ENCODE data around the gene CRTC2.
"Not testable (repeated sequence)": the region's sequence is repeated elsewhere in the genome, so short reads cannot be mapped to it uniquely, and the experiment has no call there.

The CRTC2 gene

DNA sequence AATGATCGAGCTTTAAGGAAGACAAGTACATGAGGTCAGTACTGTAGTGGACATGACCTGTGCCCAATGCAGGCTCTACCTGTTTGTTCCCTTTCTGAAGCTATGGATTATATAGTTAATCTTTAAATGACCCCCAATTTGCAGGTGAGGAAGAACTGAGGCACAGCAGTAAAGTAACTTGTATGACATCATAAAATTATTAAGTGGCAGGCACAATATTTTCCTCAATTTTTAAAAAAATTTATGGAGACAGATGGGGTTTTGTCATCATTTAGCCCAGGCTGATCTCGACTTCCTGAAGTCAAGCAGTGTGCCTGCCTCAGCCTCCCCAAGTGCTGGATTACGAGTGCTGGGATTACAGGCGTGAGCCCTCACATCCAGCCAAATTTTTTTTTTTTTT is 32.0 kb downstream of the CRTC2 start:
- no peak for DNase-seq

DNA sequence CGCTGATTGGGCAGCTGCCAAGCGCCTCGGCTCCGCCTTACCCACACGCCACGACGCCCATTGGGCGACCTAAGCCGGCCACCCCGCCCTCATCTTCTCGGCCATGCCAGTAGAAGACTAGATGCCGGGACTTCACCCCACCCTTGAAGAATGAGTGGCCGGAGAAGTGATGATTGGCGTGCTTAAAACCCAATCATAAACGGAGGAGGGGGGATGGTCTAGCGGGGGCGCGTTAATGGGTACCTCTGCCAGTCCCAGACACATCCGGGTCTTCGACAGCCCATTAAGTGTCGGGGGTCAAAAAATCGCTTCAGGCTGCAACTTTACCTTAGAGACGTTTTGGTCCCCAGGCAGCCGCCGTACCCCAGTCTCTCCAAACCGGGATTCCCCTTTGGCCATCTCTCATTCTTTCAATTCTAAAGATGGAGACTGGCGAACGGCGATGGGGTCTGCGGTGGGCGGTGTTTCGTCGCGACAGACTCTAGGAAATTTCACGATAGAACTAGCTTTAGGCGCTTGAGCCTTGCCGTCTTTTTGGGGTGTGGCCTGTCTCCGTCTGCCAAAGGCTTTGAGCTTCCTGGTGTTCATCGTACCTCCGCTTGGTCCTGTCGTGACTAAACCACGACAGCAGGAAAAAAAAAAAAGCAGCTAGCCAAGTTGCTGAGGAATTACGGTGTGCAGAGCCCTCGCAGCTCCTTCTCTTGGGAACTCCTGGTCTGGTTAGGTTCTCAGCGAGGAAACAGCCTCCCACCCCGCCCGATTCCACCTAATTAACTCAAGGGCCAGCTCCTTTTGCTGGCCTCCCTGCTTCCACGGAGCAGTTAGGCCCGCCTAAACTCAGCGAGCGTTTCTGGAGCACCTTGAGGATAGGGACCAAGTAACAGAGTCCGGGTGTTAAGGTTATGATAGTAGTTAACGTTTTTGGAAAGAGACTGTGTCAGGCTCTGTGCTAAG is 35.2 kb downstream of the CRTC2 start, which contains the start of gene GATAD2B:
GATAD2B (minus strand) TSS at position 1 of the 954 bp plus-strand sequence. CDS start 94,625 bp downstream, outside the sequence.
- peak; percentile 99 for DNase-seq

DNA sequence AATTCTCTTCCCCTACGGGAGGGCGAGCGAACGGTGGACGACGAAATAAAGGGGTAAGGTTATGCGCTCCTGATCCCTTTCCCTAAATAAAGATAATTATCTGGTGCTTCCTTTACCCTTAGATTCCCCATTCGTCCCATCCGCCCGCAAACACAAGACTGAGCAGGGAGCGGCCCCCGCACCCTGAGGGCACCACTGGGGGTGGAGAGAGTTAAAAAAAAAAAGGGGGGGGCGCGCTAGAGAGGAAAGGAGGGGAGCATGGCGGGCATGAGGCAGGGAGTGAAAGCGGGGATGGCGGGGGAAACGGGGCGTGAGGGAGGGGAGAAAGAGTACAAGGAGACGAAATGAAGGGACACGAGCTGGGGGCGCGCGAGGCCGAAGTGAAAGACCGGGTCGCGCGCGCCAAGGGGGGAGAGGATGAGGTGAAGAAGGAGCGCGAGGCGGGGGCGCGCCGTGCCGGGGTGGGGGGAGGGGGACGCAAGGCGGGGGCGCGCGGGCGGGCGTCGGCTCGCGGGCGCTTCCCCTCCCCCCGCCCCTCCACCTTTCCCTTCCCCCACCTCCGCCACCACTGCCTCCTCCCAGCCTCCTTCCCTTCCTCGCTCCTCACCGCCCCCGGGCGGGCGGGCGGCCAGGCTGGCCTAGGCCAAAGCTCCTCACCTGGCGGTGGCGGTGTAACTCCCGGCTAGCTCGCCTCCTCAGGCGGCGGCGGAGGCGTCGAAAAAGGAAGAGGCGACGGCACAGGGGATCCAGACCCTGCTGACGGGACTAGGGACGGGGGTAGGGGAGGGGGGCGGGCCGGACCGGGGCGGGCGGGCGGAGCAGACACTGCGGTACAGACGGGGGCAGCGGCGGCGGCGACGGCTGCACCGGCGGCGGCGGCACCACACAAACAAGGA is 36.1 kb downstream of the CRTC2 start:
- DNase-seq = peak; percentile 85

DNA sequence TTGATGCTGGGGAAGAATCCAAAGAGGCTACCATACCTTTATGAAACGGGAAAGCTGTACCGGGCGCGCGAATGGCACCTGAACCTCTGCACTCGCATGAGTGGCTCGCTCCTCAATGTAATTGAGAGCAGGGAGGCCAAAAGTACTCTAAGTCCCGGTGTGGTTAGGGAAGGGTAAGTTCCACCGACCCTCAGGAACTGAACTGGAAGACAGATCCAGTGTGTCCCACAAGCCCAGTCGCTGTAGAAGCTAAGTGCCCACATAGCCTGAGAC is 36.7 kb downstream of the CRTC2 start:
- DNase-seq = peak; percentile 5

DNA sequence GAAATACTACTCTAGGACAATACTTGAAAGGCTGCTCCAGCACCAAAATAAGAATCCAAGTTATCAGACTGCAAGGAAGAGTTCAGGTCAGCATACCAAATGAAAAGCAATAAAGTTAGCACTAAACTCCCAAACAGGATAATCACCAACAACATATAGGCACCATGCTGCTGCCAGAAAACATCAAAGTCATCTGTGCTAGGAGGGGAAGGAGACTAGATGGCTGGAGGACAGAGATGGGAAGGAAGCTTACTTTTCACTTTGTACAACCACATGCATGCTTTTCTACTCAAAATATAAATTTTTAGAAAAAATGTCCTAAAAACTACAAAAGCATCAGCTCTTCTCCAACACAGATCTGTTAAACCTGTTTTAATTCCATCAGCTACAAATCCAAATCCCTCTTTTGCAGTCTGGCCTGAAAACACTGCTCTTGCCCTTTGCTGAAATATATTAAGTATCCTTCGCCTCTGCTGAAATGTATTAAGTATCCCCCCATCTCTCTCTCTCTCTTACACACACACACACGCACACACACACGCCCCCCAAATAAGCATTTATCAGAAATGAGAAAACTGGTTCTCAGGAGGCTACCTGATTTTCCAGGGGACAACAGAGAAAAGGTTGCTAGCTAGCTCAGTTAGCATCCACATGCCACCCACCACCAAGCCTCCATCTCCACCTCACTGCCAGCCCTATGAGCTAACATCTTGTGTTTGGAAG is 37.2 kb downstream of the CRTC2 start:
- DNase-seq = no peak

DNA sequence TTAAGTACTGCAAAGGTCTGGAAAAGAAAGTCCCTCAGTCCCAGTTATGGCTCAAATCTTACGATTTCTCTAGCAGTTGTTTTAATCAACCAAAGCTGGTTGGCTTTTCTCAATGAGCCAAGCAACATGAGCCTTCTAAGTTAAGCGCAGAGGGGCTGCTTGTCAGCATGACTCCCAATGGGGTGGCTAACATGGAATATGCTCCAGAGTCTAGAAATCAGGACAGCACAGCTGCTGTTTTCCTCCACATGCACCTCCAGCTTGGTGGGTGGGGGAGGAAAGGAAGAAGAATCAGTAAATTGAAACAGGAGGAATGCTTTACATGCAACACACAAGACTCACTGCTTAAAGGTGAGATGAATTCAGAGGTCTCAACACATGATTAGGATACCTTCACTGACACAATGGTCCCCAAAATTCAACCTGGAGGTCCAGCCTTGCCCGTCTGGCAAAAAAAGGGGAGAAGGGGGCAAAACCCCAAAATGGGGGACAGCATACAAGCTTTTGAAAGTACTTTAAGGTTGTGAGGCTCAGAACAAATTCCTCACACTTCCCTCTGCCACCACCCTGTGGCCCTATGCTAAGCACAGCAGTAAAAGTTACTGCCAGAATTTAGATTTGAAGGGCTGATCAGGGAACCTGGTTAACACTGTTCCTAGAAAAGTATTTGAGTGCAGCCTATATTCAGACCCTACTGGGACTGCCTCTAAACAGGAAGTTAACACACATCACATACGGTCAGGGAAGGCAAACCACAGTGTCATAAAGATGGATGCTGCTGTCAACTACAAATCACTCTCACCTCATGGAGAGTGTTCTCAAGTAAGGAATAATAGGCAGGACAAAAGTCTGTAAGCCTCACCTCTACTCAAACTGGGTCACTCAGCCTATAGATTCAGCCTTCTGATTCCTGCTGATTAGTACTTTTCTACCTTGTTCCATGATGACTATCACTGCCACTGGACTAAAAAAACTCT is 38.2 kb downstream of the CRTC2 start:
- peak; percentile 4 for DNase-seq

DNA sequence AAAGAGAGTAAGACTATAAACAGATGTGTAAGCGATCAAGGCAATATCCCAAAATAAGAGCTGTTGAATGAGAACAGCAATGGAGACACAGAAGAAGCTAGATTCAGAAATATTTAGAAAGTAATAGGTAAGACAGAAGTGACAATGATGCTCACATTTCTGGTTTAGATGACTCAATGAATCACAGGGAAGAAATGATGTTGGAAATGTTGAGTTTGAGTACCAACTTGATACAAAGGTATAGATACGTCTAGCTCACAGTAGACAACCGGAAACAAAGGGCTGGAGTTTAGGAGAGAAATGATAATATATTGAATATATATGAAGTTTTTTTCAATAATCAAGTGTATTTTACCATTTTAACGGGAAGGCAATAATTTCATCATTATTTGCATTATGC is 42.1 kb downstream of the CRTC2 start:
- DNase-seq = no peak

DNA sequence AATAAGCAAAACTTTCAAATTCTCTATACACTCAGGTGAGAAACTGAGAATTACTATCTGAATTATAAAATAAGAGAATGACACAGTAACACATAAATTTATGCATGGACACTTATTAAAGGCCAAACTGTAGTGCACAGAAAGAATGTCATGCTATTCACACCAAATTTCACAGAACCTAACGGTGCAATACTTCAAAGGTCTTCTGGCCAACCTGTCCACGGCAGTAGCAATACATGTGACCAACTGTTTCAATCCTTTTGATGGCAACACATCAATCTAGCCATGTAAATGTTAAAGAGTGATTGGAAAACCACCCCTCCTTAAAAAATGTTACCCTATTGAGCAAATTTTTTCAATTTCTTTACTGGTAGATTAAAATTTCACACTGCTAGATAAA is 46.1 kb downstream of the CRTC2 start:
- DNase-seq = no peak

DNA sequence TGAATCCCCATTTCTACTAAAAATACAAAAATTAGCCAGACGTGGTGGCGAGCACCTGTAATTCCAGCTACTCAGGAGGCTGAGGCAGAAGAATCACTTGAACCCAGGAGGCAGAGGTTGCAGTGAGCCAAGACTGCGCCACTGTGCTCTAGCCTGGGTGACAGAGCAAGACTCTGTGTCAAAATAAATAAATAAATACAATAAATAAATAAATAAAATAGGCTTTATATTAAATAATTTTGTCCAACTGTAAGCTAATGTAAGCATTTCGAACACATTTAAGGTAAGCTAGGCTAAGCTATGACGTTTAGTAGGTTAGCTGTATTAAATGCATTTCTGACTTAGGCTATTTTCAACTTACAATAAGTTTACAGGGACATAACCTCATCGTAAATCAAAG is 47.9 kb downstream of the CRTC2 start:
- DNase-seq = not testable (repeated sequence)

DNA sequence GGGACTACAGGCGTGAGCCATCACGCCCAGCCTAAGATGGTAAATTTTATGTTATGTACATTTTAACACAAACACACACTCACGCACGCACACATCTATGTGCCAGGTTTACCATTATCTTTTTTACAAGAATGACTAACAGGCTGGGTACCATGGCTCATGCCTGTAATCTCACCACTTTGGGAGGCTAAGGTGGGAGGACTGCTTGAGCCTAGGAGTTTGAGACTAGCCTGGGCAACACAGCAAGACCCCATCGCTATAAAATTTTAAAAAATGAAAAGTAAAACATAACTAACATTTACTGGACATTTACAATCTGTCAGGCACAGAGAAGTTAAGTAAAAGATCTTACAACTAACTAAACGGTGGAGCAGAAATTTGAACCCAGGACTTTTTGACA is 50.3 kb downstream of the CRTC2 start:
- DNase-seq = no peak

DNA sequence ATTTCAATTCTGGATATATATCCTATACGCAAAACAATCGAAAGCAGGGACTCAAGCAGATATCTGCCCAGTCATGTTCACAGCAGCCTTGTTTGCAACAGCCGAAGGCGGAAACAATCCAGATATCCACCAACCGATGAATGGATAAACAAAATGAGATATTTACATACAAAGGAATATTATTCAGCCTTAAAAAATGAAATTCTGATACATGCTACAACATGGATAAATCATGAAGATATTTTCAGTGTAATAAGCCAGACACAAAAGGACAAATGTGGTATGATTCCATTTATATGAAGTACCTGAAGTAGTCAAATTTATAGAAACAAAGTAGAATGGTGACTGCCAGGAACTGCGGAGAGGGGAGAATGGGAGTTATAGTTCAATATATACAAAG is 51.3 kb downstream of the CRTC2 start:
- DNase-seq = no peak

DNA sequence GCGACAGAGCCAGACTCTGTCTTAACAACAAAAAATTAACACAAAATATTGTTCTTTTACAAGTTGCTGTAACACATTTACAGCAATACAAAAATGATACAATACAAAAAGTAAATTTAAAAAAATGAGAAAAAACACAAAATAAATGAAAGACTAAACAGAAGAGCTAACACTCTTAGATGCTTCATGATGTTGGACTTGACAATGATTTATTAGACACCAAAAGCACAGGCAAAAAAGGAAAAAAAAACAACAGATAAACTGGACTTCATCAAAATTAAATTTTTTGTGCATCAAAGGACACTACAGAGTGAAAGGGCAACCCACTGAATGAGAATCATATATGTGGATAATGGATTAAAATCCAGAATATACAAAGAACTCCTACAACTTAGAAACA is 52.0 kb downstream of the CRTC2 start:
- no peak for DNase-seq

DNA sequence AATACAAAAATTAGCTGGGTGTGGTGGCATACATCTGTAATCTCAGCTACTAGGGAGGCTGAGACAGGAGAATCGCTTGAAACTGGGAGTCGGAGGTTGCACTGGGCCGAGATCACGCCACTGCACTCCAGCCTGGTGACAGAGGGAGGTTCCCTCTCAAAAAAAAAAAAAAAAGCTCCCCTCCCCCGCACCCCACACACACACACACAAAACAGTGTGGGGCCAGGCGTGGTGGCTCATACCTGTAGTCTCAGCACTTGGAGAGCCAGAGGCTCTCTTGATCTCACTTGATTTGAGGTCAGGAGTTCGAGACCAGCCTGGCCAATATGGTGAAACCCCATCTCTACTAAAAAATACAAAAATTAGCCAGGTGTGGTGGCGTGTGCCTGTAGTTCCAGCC is 52.5 kb downstream of the CRTC2 start:
- not testable (repeated sequence) for DNase-seq

DNA sequence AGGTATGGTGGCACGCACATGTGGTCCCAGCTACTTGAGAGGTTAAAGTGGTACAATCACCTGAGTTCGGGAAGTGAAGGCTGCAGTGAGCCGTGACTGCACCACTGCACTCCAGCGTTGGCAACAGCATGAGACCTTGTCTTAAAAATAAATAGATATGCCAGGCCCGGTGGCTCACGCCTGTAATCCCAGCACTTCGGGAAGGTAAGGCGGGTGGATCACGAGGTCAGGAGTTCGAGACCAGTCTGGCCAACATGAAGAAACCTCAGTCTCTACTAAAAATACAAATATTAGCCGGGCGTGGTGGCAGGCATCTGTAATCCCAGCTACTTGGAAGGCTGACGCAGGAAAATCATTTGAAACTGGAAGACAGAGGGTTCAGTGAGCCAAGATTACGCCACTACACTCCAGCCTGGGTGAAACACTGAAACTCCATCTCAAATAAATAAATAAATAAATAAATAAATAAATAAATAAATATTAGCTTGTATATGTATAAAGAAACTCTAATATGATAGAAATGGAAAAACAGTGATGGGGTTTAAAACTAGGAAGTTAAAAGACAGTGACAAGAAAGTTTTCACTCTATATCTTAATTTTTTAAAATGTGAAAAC is 54.5 kb downstream of the CRTC2 start:
- DNase-seq = no peak

DNA sequence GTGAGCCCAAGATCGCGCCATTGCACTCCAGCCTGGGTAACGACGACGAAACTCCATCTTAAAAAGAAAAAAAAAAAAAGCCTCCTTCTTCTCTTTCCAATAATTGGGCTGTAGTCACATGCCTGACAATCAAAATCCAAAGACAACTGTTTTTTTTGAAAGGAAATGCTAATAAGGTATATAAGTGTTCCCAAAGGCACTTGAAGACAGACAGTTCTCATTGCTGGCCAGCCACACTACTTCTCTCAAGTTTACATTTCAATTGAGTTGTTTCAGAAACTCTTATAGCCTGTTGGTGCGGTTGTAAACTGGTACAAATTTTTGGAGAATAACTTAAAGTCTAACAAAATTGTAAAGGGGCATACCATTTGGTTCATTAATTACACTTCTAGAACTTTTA is 58.9 kb downstream of the CRTC2 start:
- DNase-seq = no peak
